Measurements from ENCODE around the gene MON2. TPM values are rescaled to one million over a fixed set of nuclear protein-coding genes. Genes with fewer than 3 reads are reported as not detected.
"Not testable (repeated sequence)": the region's sequence is repeated elsewhere in the genome, so short reads cannot be mapped to it uniquely, and the experiment has no call there.

MON2 gene
- total and polyA plus RNA-seq, 12 donors: 13.9 to 78.2 (median 41.4) TPM

- DNase-seq: no peak
- Histone ChIP-seq H3K27ac (no peak overlapping the region), H3K36me3 (replicated peaks in 1 of 2) (peaks cover 0 to 35% of the 10 kb centered on the region in 2 donors), H3K9me3 (replicated peaks in 1 of 3) (no peaks in the 10 kb centered on the region), H3K27me3 (no peaks in the 10 kb centered on the region), H3K4me1 (replicated peaks in 1 of 2) (peaks cover 4 to 10% of the 10 kb centered on the region in 2 donors), H3K4me3 (no peak overlapping the region)
- TF ChIP-seq CTCF (IDR thresholded peaks at IDR 0.05): no peak
- no peak for TF ChIP-seq POLR2A (IDR thresholded peaks at IDR 0.05)
- intact Hi-C loops (cut with DNase I): no loop called here
- 86 to 96% (median 90%) methylated on average over 1 of the region's 1 CpG for WGBS, 4 donors
Observed at GRCh38 chr12:62542814-62543213, 76.2 kb downstream of the MON2 start.

GRCh38 chr12:62543324-62543723 lies 76.7 kb downstream of the MON2 start:
- H3K27me3 ChIP-seq: no peaks in the 10 kb centered on the region
- intact Hi-C loops (cut with DNase I): no loop called here
- H3K4me1 ChIP-seq (replicated peaks in 1 of 2): peaks cover 0 to 5% of the 10 kb centered on the region in 2 donors
- 90 to 96% (median 92%) methylated on average over 5 of the region's 5 CpGs for WGBS, 4 donors
- TF ChIP-seq CTCF (IDR thresholded peaks at IDR 0.05) (no peak), POLR2A (IDR thresholded peaks at IDR 0.05) (no peak)
- no peak overlapping the region for H3K27ac ChIP-seq
- DNase-seq: no peak
- no peaks in the 10 kb centered on the region for H3K9me3 ChIP-seq (replicated peaks in 1 of 3)
- no peak overlapping the region for H3K4me3 ChIP-seq
- peaks cover 0 to 40% of the 10 kb centered on the region in 2 donors for H3K36me3 ChIP-seq (replicated peaks in 1 of 2)

- Histone ChIP-seq H3K9me3 (replicated peaks in 1 of 3) (no peaks in the 10 kb centered on the region), H3K27me3 (no peaks in the 10 kb centered on the region), H3K4me3 (no peak overlapping the region), H3K4me1 (replicated peaks in 1 of 2) (peaks cover 0 to 5% of the 10 kb centered on the region in 2 donors), H3K27ac (no peak overlapping the region), H3K36me3 (replicated peaks in 1 of 2) (peaks cover 0 to 41% of the 10 kb centered on the region in 2 donors)
- no peak for DNase-seq
- intact Hi-C loops (cut with DNase I): no loop called here
- TF ChIP-seq POLR2A (IDR thresholded peaks at IDR 0.05): no peak
- no peak for TF ChIP-seq CTCF (IDR thresholded peaks at IDR 0.05)
- 62 to 81% (median 75%) methylated on average over 3 of the region's 3 CpGs for WGBS, 4 donors
Observed at GRCh38 chr12:62543741-62544140, 77.1 kb downstream of the MON2 start.

GRCh38 chr12:62552906-62553556 lies 86.4 kb downstream of the MON2 start:
- Histone ChIP-seq H3K27ac (no peak overlapping the region), H3K4me1 (replicated peaks in 1 of 2) (no peaks in the 10 kb centered on the region), H3K27me3 (no peaks in the 10 kb centered on the region), H3K9me3 (replicated peaks in 1 of 3) (no peaks in the 10 kb centered on the region), H3K36me3 (replicated peaks in 1 of 2) (peaks cover 0 to 39% of the 10 kb centered on the region in 2 donors), H3K4me3 (no peak overlapping the region)
- DNase-seq: no peak
- intact Hi-C loops (cut with DNase I): no loop called here
- 91 to 94% (median 93%) methylated on average over 5 of the region's 5 CpGs for WGBS, 4 donors
- no peak for TF ChIP-seq CTCF (IDR thresholded peaks at IDR 0.05)
- TF ChIP-seq POLR2A (IDR thresholded peaks at IDR 0.05): no peak

GRCh38 chr12:62559366-62559765 lies 92.7 kb downstream of the MON2 start:
- H3K27me3 ChIP-seq; H3K27ac ChIP-seq; H3K4me3 ChIP-seq; H3K4me1 ChIP-seq (replicated peaks in 1 of 2); H3K9me3 ChIP-seq (replicated peaks in 1 of 3); intact Hi-C loops (cut with DNase I); DNase-seq: not testable (repeated sequence)
- WGBS, 4 donors: 91 to 100% (median 97%) methylated on average over 1 of the region's 1 CpG
- H3K36me3 ChIP-seq (replicated peaks in 1 of 2): peaks cover 0 to 34% of the 10 kb centered on the region in 2 donors
